Panc1 (cell line): Measurements from ENCODE around the gene SDK1.

ENCODE experiments used
- CTCF ChIP-seq: fragments of 450-650 bp; IDR thresholded peaks from 2 replicates; pipeline ENCODE4 v1.5.1; 2017; ENCODE audit warnings: mild to moderate bottlenecking
- POLR2AphosphoS5 ChIP-seq: IDR thresholded peaks from 2 replicates; pipeline ENCODE4 v1.6.1; 2012; ENCODE audit warnings: mild to moderate bottlenecking, low read depth, low read length, moderate library complexity
- SIN3A ChIP-seq: IDR thresholded peaks from 2 replicates; pipeline ENCODE4 v1.6.1; 2012; ENCODE audit warnings: low read depth, mild to moderate bottlenecking, low read length, moderate library complexity, borderline replicate concordance; ENCODE audit not compliant: insufficient read depth

DNA sequence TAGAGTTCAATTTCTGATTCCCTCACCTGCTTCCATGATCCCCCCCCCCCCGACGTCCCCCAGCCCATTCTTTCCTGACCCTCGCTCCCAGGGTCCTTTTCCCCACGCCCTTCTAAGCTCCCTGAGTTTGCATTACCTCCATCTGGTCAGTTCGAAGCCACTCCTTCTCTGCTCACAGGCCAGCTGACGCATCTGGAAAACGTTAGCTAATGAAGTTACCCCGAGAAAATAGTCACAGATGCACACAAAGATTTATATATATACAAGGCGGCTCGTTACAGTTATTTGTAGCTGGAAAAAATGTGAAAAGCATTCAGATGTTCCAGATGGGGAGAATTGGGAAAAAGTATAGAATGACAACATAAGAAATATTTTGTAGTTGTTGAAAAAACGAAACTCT lies 751.1 kb downstream of the SDK1 start:
- TF ChIP-seq CTCF (no peak), POLR2AphosphoS5 (no peak), SIN3A (no peak)
